IMR-90 (cell line): ENCODE results near the gene EML6. TPM values are rescaled to one million over a fixed set of nuclear protein-coding genes. Genes with fewer than 3 reads are reported as not detected.

Experiments used
- ATAC-seq: fragments of 200-7000 bp; cut with Tn5 transposase; 2 replicates; pipeline ENCODE4 v1.9.1; 2020; ENCODE audit warnings: low read depth, mild to moderate bottlenecking, moderate library complexity
- BruUV-seq: library from RNA; stranded (reverse); fragments of 400-500 nt; replicated peaks from 2 replicates; lab custom pipeline; 2021; lab: Mats Ljungman, UMichigan
- CTCF ChIA-PET: fragments of 300-600 bp; formaldehyde crosslinking; extraction: SDS; loops from one replicate; lab custom pipeline; 2021; ENCODE audit warnings: antibody characterized with exemption; lab: Yijun Ruan, JAX
- POLR2A ChIA-PET: fragments of 300-600 bp; sonication (Branson Sonifier 250); formaldehyde crosslinking; loops from one replicate; lab custom pipeline; 2022; ENCODE audit warnings: antibody characterized with exemption; ENCODE audit not compliant: unreplicated experiment; lab: Charles Lee
- DNase-seq: peaks from one replicate; pipeline ENCODE4 v3.0.0; 2013
- H2AFZ ChIP-seq: replicated peaks from 2 replicates; pipeline ENCODE3; 2013; ENCODE audit warnings: low read length, mild to moderate bottlenecking; ENCODE audit not compliant: poor library complexity
- H2AK5ac ChIP-seq: 2 replicates; pipeline ENCODE4 v1.6.1; 2013; ENCODE audit warnings: low read depth, low read length, inconsistent platforms
- H2AK9ac ChIP-seq: replicated peaks from 2 replicates; pipeline ENCODE3; 2013; ENCODE audit warnings: mild to moderate bottlenecking, low read depth, low read length, moderate library complexity; ENCODE audit not compliant: poor library complexity
- H2BK120ac ChIP-seq: 2 replicates; pipeline ENCODE4 v1.6.1; 2013; ENCODE audit warnings: low read depth, low read length, inconsistent platforms
- H2BK15ac ChIP-seq: 3 replicates; pipeline ENCODE4 v1.6.1; 2013; ENCODE audit warnings: low read depth, low read length, inconsistent platforms
- H2BK20ac ChIP-seq: 2 replicates; pipeline ENCODE4 v1.6.1; 2013; ENCODE audit warnings: low read depth, mild to moderate bottlenecking, inconsistent platforms, low read length, moderate library complexity
- H2BK5ac ChIP-seq: 2 replicates; pipeline ENCODE4 v1.6.1; 2013; ENCODE audit warnings: mild to moderate bottlenecking, low read depth, low read length, inconsistent platforms; ENCODE audit not compliant: poor library complexity, severe bottlenecking
- H3K14ac ChIP-seq: replicated peaks from 2 replicates; pipeline ENCODE4 v1.6.1; 2013; ENCODE audit warnings: low read depth, low read length, inconsistent platforms
- H3K18ac ChIP-seq: 2 replicates; pipeline ENCODE4 v1.6.1; 2013; ENCODE audit warnings: low read depth, low read length, control low read depth
- H3K23ac ChIP-seq: 2 replicates; pipeline ENCODE4 v1.6.1; 2013; ENCODE audit warnings: low read depth, low read length, inconsistent platforms
- H3K27ac ChIP-seq: 2 replicates; pipeline ENCODE4 v1.5.1; 2013; ENCODE audit warnings: mild to moderate bottlenecking, control low read depth, low read length; ENCODE audit not compliant: insufficient read depth
- H3K27me3 ChIP-seq: 2 replicates; pipeline ENCODE4 v1.6.1; 2013; ENCODE audit warnings: low read length; ENCODE audit not compliant: control insufficient read depth, insufficient read depth
- H3K36me3 ChIP-seq: 2 replicates; pipeline ENCODE4 v1.6.1; 2013; ENCODE audit warnings: low read length, mixed read lengths; ENCODE audit not compliant: control insufficient read depth, insufficient read depth
- H3K4ac ChIP-seq: 2 replicates; pipeline ENCODE4 v1.6.1; 2013; ENCODE audit warnings: low read depth, low read length, inconsistent platforms
- H3K4me1 ChIP-seq: 2 replicates; pipeline ENCODE4 v1.6.1; 2013; ENCODE audit warnings: low read length, mixed read lengths; ENCODE audit not compliant: control insufficient read depth, insufficient read depth
- H3K4me2 ChIP-seq: 2 replicates; pipeline ENCODE4 v1.6.1; 2013; ENCODE audit warnings: low read depth, mild to moderate bottlenecking, control low read depth, low read length, moderate library complexity
- H3K4me3 ChIP-seq: 2 replicates; pipeline ENCODE4 v1.5.1; 2013; ENCODE audit warnings: low read depth, mild to moderate bottlenecking, control low read depth, low read length, moderate library complexity; ENCODE audit not compliant: insufficient read depth
- H3K56ac ChIP-seq: 2 replicates; pipeline ENCODE4 v1.6.1; 2013; ENCODE audit warnings: low read length, inconsistent platforms; ENCODE audit not compliant: insufficient read depth; ENCODE audit errors: extremely low read depth
- H3K79me1 ChIP-seq, 2 experiments: 2 replicates each; pipeline ENCODE4 v1.6.1; 2013; ENCODE audit warnings: low read length in 2 of 2, inconsistent platforms in 1 of 2, low read depth in 1 of 2
- H3K9ac ChIP-seq: 2 replicates; pipeline ENCODE4 v1.6.1; 2013; ENCODE audit warnings: low read depth, low read length, control low read depth
- H3K9me1 ChIP-seq: 2 replicates; pipeline ENCODE4 v1.6.1; 2013; ENCODE audit warnings: low read length, inconsistent platforms; ENCODE audit not compliant: insufficient read depth
- H3K9me3 ChIP-seq: 2 replicates; pipeline ENCODE4 v1.6.1; 2013; ENCODE audit warnings: low read length; ENCODE audit not compliant: control insufficient read depth, insufficient read depth
- H4K20me1 ChIP-seq: 2 replicates; pipeline ENCODE4 v1.6.1; 2013; ENCODE audit warnings: low read length, inconsistent platforms; ENCODE audit not compliant: insufficient read depth
- H4K5ac ChIP-seq: 2 replicates; pipeline ENCODE4 v1.6.1; 2013; ENCODE audit warnings: mild to moderate bottlenecking, low read depth, low read length, control low read depth
- H4K8ac ChIP-seq, 2 experiments: 2 replicates each; pipeline ENCODE4 v1.6.1; 2013; ENCODE audit warnings: low read depth in 2 of 2, low read length in 2 of 2, control low read depth in 1 of 2, inconsistent platforms in 1 of 2
- H4K91ac ChIP-seq: 2 replicates; pipeline ENCODE4 v1.6.1; 2013; ENCODE audit warnings: low read depth, low read length, inconsistent platforms; ENCODE audit not compliant: insufficient read depth
- BHLHE40 ChIP-seq: fragments of 150-350 bp; IDR thresholded peaks from 2 replicates; pipeline ENCODE4 v1.6.1; 2016; ENCODE audit warnings: mild to moderate bottlenecking, low read depth, low read length
- FOS ChIP-seq: fragments of 150-350 bp; IDR thresholded peaks from 2 replicates; pipeline ENCODE4 v1.6.1; 2016; ENCODE audit warnings: low read depth, low read length
- RFX5 ChIP-seq: IDR thresholded peaks from 2 replicates; pipeline ENCODE4 v1.8.0; 2012; ENCODE audit warnings: low read depth, mild to moderate bottlenecking, low read length, moderate library complexity
- SMC3 ChIP-seq: fragments of 150-350 bp; IDR thresholded peaks from 2 replicates; pipeline ENCODE4 v1.6.1; 2016; ENCODE audit warnings: low read depth, mild to moderate bottlenecking, antibody characterized with exemption, low read length, moderate library complexity
- WGBS, 2 experiments: methylation state at CpG; one replicate each; pipeline versions ENCODE4 v1.1.5 to v1.1.7; 2013; ENCODE audit warnings: missing lambda C conversion rate in 2 of 2; ENCODE audit not compliant: insufficient read length in 1 of 2; ENCODE audit errors: extremely low coverage in 2 of 2; 5-methylcytosine and 5-hydroxymethylcytosine counted together
- dilution Hi-C: fragments of 300-500 bp; cut with HindIII; formaldehyde crosslinking; loops from one replicate; pipeline ENCODE4 v1.14.3; 2018; ENCODE audit warnings: low sequenced_read_pairs; ENCODE audit not compliant: unreplicated experiment
- in situ Hi-C: fragments of 300-500 bp; cut with MboI; formaldehyde crosslinking; loops from 3 replicates; pipeline ENCODE4 v1.14.3; 2019; ENCODE audit warnings: low sequenced_read_pairs, inconsistent platforms, mixed read lengths
- intact Hi-C: fragments of 100-400 bp; cut with micrococcal nuclease; formaldehyde crosslinking; loops from 2 replicates; pipeline ENCODE4 v1.10.0; 2022
- polyA plus RNA-seq, 3 experiments: library from polyadenylated mRNA; depleted of rRNA; stranded (reverse); fragments of >200 nt; gene quantifications; 2 replicates each; pipeline ENCODE4 v1.2.3, GENCODE V29; 2012; ENCODE audit warnings: low replicate concordance in 1 of 3
- total RNA-seq: library from RNA; depleted of rRNA; stranded (reverse); fragments of >200 nt; gene quantifications from 2 replicates; pipeline ENCODE4 v1.2.3, GENCODE V29; 2012

Gene EML6
- total and polyA plus RNA-seq, 2 of the 4 experiments (the other 2 are of a cell fraction), result 0.18 to 0.19 TPM

- no TSS peak for BruUV-seq
- Histone ChIP-seq H2AK9ac (no peak overlapping the region), H3K79me1 (no peaks in the 10 kb centered on the region), H4K5ac (no peak overlapping the region), H3K23ac (no peak overlapping the region), H2AK5ac (no peak overlapping the region), H2BK5ac (no peak overlapping the region), H4K20me1 (no peaks in the 10 kb centered on the region), H3K4me3 (no peak overlapping the region), H3K27ac (no peak overlapping the region), H4K8ac (no peak overlapping the region), H3K4me1 (no peaks in the 10 kb centered on the region), H3K27me3 (peaks cover 9% of the 10 kb centered on the region), H3K36me3 (no peaks in the 10 kb centered on the region), H3K4ac (no peak overlapping the region), H2BK20ac (no peak overlapping the region), H4K91ac (no peak overlapping the region), H2AFZ (no peak overlapping the region), H2BK15ac (no peak overlapping the region), H3K14ac (no peak overlapping the region), H3K18ac (no peak overlapping the region), H3K4me2 (no peak overlapping the region), H3K9me1 (no peaks in the 10 kb centered on the region), H3K9me3 (no peaks in the 10 kb centered on the region), H3K9ac (no peak overlapping the region), H3K56ac (no peak overlapping the region), H2BK120ac (no peak overlapping the region)
- DNase-seq (no peak), ATAC-seq (no peak)
- in situ Hi-C loops (no loop called here), intact Hi-C loops (no loop called here), dilution Hi-C loops (no loop called here)
- CTCF ChIA-PET, result no interaction called here
- TF ChIP-seq RFX5 (no peak), FOS (no peak), SMC3 (no peak), BHLHE40 (no peak)
- WGBS, 2 experiments, result 100% methylated on average over 1 of the region's 5 CpGs; no CpG with 5 or more reads in 1 of the 2 experiments
- POLR2A ChIA-PET, result no interaction called here
Observed at GRCh38 chr2:54866868-54867267, 143.4 kb downstream of the EML6 start.
